Hepatocyte (in vitro differentiated cells): ENCODE measurements around the gene GRP.

Source experiments
- CTCF ChIP-seq: fragments of 200-600 bp; sonication (generic); IDR thresholded peaks from 2 replicates; pipeline ENCODE4 v1.5.1; 2016; ENCODE audit warnings: antibody characterized with exemption, mild to moderate bottlenecking; ENCODE audit not compliant: poor library complexity
- EZH2 ChIP-seq: fragments of 200-600 bp; sonication (generic); IDR thresholded peaks from 2 replicates; pipeline ENCODE4 v1.6.1; 2016; ENCODE audit warnings: antibody characterized with exemption, mild to moderate bottlenecking, borderline replicate concordance

GRCh38 chr18:59219672-59220163 lies at the start of gene GRP:
- no peak for TF ChIP-seq CTCF
- TF ChIP-seq EZH2: no peak
